ENCODE data around the gene SPINK14. TPM values are rescaled to one million over a fixed set of nuclear protein-coding genes. Genes with fewer than 3 reads are reported as not detected.

Gene SPINK14
- total and polyA plus RNA-seq, 2 of the 13 experiments (the other 11 are each of a cell fraction or from before 2014, with no cell fraction given) = not detected

- H3K4me2 ChIP-seq (ENCODE audit: low read depth, low read length) = no peak overlapping the region
- H3K27me3 ChIP-seq (ENCODE audit: control insufficient read depth in 1 of 2, insufficient read depth in 2 of 2, low read length in 2 of 2) = no peaks in the 10 kb centered on the region
- H3K4me3 ChIP-seq (replicated peaks in 1 of 3; ENCODE audit: insufficient read depth in 1 of 3, low read depth in 2 of 3, low read length in 3 of 3) = no peak overlapping the region
- no peaks in the 10 kb centered on the region for H4K20me1 ChIP-seq (ENCODE audit: insufficient read depth, low read length)
- no peaks in the 10 kb centered on the region for H3K79me2 ChIP-seq (ENCODE audit: insufficient read depth, low read length)
- no peak for TF ChIP-seq ZNF543 (CRISPR knock-in tag; IDR thresholded peaks at IDR 0.05)
- no peak for TF ChIP-seq ZNF546 (CRISPR knock-in tag; conservative IDR thresholded peaks at IDR 0.05)
- no peak for TF ChIP-seq PAF1 (CRISPR knock-in tag; IDR thresholded peaks at IDR 0.05)
- H3K9ac ChIP-seq (ENCODE audit: insufficient read depth, low read depth, low read length) = no peak overlapping the region
- H3K9me3 ChIP-seq (ENCODE audit: low read length) = no peaks in the 10 kb centered on the region
- FAIRE-seq = no peak
- ChIA-PET CTCF (ENCODE audit: low intra/inter-chr PET ratio, low total read pairs) (no interaction called here), POLR2A (no interaction called here)
- WGBS (ENCODE audit: low lambda C conversion rate) = 3% methylated on average over 2 of the region's 2 CpGs
- H3K4me1 ChIP-seq (ENCODE audit: insufficient read depth, low read length) = no peaks in the 10 kb centered on the region
- DNase-seq (ENCODE audit: low spot score) = no peak
- ATAC-seq = no peak
- no TSS peak for BruUV-seq (replicated peaks)
- no peak overlapping the region for H3K27ac ChIP-seq (ENCODE audit: extremely low read length, insufficient read depth, low read length)
- intact Hi-C loops (cut with micrococcal nuclease; ENCODE audit: unreplicated experiment) = no loop called here
- in situ Hi-C loops (cut with HindIII; ENCODE audit: extremely low pct_ligation_motif_present, low pct_unique_long_range_greater_than_20kb) = no loop called here
- H2AFZ ChIP-seq (ENCODE audit: low read length) = no peak overlapping the region
- no peaks in the 10 kb centered on the region for H3K36me3 ChIP-seq (replicated peaks in 1 of 2; ENCODE audit: control insufficient read depth in 1 of 2, insufficient read depth in 2 of 2, low read length in 2 of 2)
Observed at GRCh38 chr5:148201151-148201550, 32.8 kb downstream of the SPINK14 start.

- FAIRE-seq = no peak
- no peak for TF ChIP-seq ZNF501 (CRISPR knock-in tag; IDR thresholded peaks at IDR 0.05)
- H3K27me3 ChIP-seq (ENCODE audit: control insufficient read depth in 1 of 2, insufficient read depth in 2 of 2, low read length in 2 of 2) = no peaks in the 10 kb centered on the region
- no TSS peak for BruUV-seq (replicated peaks)
- no peak within 1 kb of the TSS for H3K27ac ChIP-seq (ENCODE audit: extremely low read length, insufficient read depth, low read length)
- no peaks in the 10 kb centered on the region for H4K20me1 ChIP-seq (ENCODE audit: insufficient read depth, low read length)
- H3K4me3 ChIP-seq (replicated peaks in 1 of 3; ENCODE audit: insufficient read depth in 1 of 3, low read depth in 2 of 3, low read length in 3 of 3) = no peak within 1 kb of the TSS
- no peaks in the 10 kb centered on the region for H3K36me3 ChIP-seq (replicated peaks in 1 of 2; ENCODE audit: control insufficient read depth in 1 of 2, insufficient read depth in 2 of 2, low read length in 2 of 2)
- H3K9ac ChIP-seq (ENCODE audit: insufficient read depth, low read depth, low read length) = no peak within 1 kb of the TSS
- no peaks in the 10 kb centered on the region for H3K4me1 ChIP-seq (ENCODE audit: insufficient read depth, low read length)
- no peaks in the 10 kb centered on the region for H3K9me3 ChIP-seq (ENCODE audit: low read length)
- POLR2A ChIA-PET = no interaction called here
- no peak for ATAC-seq
- no peak for DNase-seq (ENCODE audit: low spot score)
- in situ Hi-C loops (cut with HindIII; ENCODE audit: extremely low pct_ligation_motif_present, low pct_unique_long_range_greater_than_20kb) = no loop called here
- H3K4me2 ChIP-seq (ENCODE audit: low read depth, low read length) = no peak within 1 kb of the TSS
- H2AFZ ChIP-seq (ENCODE audit: low read length) = no peak within 1 kb of the TSS
- intact Hi-C loops (cut with micrococcal nuclease; ENCODE audit: unreplicated experiment) = no loop called here
- H3K79me2 ChIP-seq (ENCODE audit: insufficient read depth, low read length) = no peaks in the 10 kb centered on the region
- CTCF ChIA-PET (ENCODE audit: low intra/inter-chr PET ratio, low total read pairs) = no interaction called here
- WGBS (ENCODE audit: low lambda C conversion rate) = 20% methylated on average over 2 of the region's 2 CpGs
Observed at GRCh38 chr5:148202531-148203203, 34.3 kb downstream of the SPINK14 start, which contains the start of gene SPINK6. TSS of gene SPINK6 (plus strand) at chr5:148203042. CDS start at chr5:148203097, 55 bp downstream.
